ENCODE results near the gene CBX3.
"Not testable (repeated sequence)": the region's sequence is repeated elsewhere in the genome, so short reads cannot be mapped to it uniquely, and the experiment has no call there.

Gene CBX3

GRCh38 chr7:26201247-26202018 lies at the start of gene CBX3:
TSS of gene CBX3 (plus strand) at chr7:26201745. CDS start at chr7:26202999, 1,254 bp downstream.
- peak; percentile 99 for DNase-seq

GRCh38 chr7:26151953-26152781 lies 49.4 kb upstream of the CBX3 start, which contains the start of gene NFE2L3:
TSS of gene NFE2L3 (plus strand) at chr7:26152198. CDS start at chr7:26152499, 301 bp downstream.
- peak; percentile 61 for DNase-seq

GRCh38 chr7:26152782-26153240 lies 48.7 kb upstream of the CBX3 start:
- DNase-seq: not testable (repeated sequence)

GRCh38 chr7:26153241-26153822 lies 48.2 kb upstream of the CBX3 start:
- DNase-seq: no peak

- DNase-seq: no peak
Measured at GRCh38 chr7:26153823-26154783, 47.4 kb upstream of the CBX3 start.

GRCh38 chr7:26155531-26156375 lies 45.8 kb upstream of the CBX3 start:
- DNase-seq: no peak

- no peak for DNase-seq
Measured at GRCh38 chr7:26156451-26157420, 44.8 kb upstream of the CBX3 start.

GRCh38 chr7:26157520-26158105 lies 43.9 kb upstream of the CBX3 start:
- DNase-seq: no peak

GRCh38 chr7:26159243-26159642 lies 42.3 kb upstream of the CBX3 start:
- DNase-seq: no peak

- DNase-seq: no peak
Measured at GRCh38 chr7:26160896-26161295, 40.6 kb upstream of the CBX3 start.

GRCh38 chr7:26162431-26162830 lies 39.1 kb upstream of the CBX3 start:
- DNase-seq: no peak

GRCh38 chr7:26163804-26164203 lies 37.7 kb upstream of the CBX3 start:
- not testable (repeated sequence) for DNase-seq

GRCh38 chr7:26165950-26166683 lies 35.4 kb upstream of the CBX3 start:
- no peak for DNase-seq

GRCh38 chr7:26166684-26167266 lies 34.8 kb upstream of the CBX3 start:
- DNase-seq: no peak

- no peak for DNase-seq
Measured at GRCh38 chr7:26167303-26167934, 34.1 kb upstream of the CBX3 start.

- no peak for DNase-seq
Measured at GRCh38 chr7:26168458-26169023, 33.0 kb upstream of the CBX3 start.

GRCh38 chr7:26169271-26169670 lies 32.3 kb upstream of the CBX3 start:
- DNase-seq: no peak

GRCh38 chr7:26170663-26171062 lies 30.9 kb upstream of the CBX3 start:
- DNase-seq: no peak

All from NCI-H1092 treated with DMSO at 0.1 percent for 48 hours (cell line).